ENCODE results near the gene CAPN9.
"Not testable (repeated sequence)": the region's sequence is repeated elsewhere in the genome, so short reads cannot be mapped to it uniquely, and the experiment has no call there.

The CAPN9 gene

GRCh38 chr1:230827801-230828200 lies 80.6 kb downstream of the CAPN9 start:
- DNase-seq: no peak

GRCh38 chr1:230828421-230828820 lies 81.2 kb downstream of the CAPN9 start:
- DNase-seq: no peak

GRCh38 chr1:230831771-230832170 lies 84.6 kb downstream of the CAPN9 start:
- no peak for DNase-seq

GRCh38 chr1:230832476-230832875 lies 85.3 kb downstream of the CAPN9 start:
- DNase-seq: no peak

- no peak for DNase-seq
Measured at GRCh38 chr1:230833511-230833910, 86.3 kb downstream of the CAPN9 start.

GRCh38 chr1:230834292-230834691 lies 87.1 kb downstream of the CAPN9 start:
- DNase-seq: no peak

GRCh38 chr1:230836347-230836746 lies 89.2 kb downstream of the CAPN9 start:
- no peak for DNase-seq

GRCh38 chr1:230836793-230837192 lies 89.6 kb downstream of the CAPN9 start:
- DNase-seq: no peak

GRCh38 chr1:230839173-230839572 lies 92.0 kb downstream of the CAPN9 start:
- no peak for DNase-seq

- no peak for DNase-seq
Measured at GRCh38 chr1:230842801-230843200, 95.6 kb downstream of the CAPN9 start.

GRCh38 chr1:230843503-230844309 lies 96.5 kb downstream of the CAPN9 start:
- DNase-seq: no peak

- no peak for DNase-seq
Measured at GRCh38 chr1:230844561-230844960, 97.4 kb downstream of the CAPN9 start.

GRCh38 chr1:230845184-230845583 lies 98.0 kb downstream of the CAPN9 start:
- DNase-seq: not testable (repeated sequence)

GRCh38 chr1:230848235-230848634 lies 101.0 kb downstream of the CAPN9 start:
- no peak for DNase-seq

- DNase-seq: no peak
Measured at GRCh38 chr1:230849451-230850224, 102.5 kb downstream of the CAPN9 start.

- DNase-seq: no peak
Measured at GRCh38 chr1:230850547-230850946, 103.4 kb downstream of the CAPN9 start.

- DNase-seq: no peak
Measured at GRCh38 chr1:230851291-230851691, 104.1 kb downstream of the CAPN9 start.

All from activated naive CD4-positive, alpha-beta T cell treated with anti-CD3 and anti-CD28 coated beads, Interleukin-2, amount 50 U/mL, for 16 hours (primary cell).